ENCODE measurements around the gene ACOT9. TPM values are rescaled to one million over a fixed set of nuclear protein-coding genes. Genes with fewer than 3 reads are reported as not detected.
"Not testable (repeated sequence)": the region's sequence is repeated elsewhere in the genome, so short reads cannot be mapped to it uniquely, and the experiment has no call there.

Gene ACOT9
- total and polyA plus RNA-seq, 2 experiments from 2014 or later = 28.5 to 34.3 TPM

GRCh38 chrX:23771086-23771485 is 28.0 kb upstream of the ACOT9 start:
- not testable (repeated sequence) for ATAC-seq, H3K4me1 Mint-ChIP-seq, H3K27ac Mint-ChIP-seq

GRCh38 chrX:23770142-23770541 is 27.1 kb upstream of the ACOT9 start:
- DNase-seq (ENCODE audit: low spot score) (no peak), ATAC-seq (no peak)
- Mint-ChIP-seq H3K27ac (no peak overlapping the region), H3K9me3 (peaks cover 3% of the 10 kb centered on the region; the same call in 1 of the 3 replicates), H3K4me1 (no peaks in the 10 kb centered on the region), H3K36me3 (ENCODE audit: low read depth) (no peaks in the 10 kb centered on the region; the same call in 2 of the 3 replicates), H3K4me3 (no peak overlapping the region), H3K27me3 (ENCODE audit: insufficient read depth, low read depth, poor library complexity) (peaks cover 1% of the 10 kb centered on the region)
- H3K4me2 ChIP-seq = no peak overlapping the region
- no peaks in the 10 kb centered on the region for H3K27me3 ChIP-seq (ENCODE audit: insufficient read depth)
- H3K4me3 ChIP-seq = no peak overlapping the region
- H3K9me2 ChIP-seq (ENCODE audit: insufficient read depth) = no peaks in the 10 kb centered on the region
- H2AFZ ChIP-seq = no peak overlapping the region
- no peaks in the 10 kb centered on the region for H3F3A ChIP-seq (replicated peaks; ENCODE audit: low read depth)
- H3K4me1 ChIP-seq (ENCODE audit: insufficient read depth) = no peaks in the 10 kb centered on the region
- no peak overlapping the region for H3K27ac ChIP-seq (ENCODE audit: low read depth)
- no peaks in the 10 kb centered on the region for H3K36me3 ChIP-seq (ENCODE audit: insufficient read depth)
- H4K20me1 ChIP-seq (replicated peaks; ENCODE audit: insufficient read depth) = no peaks in the 10 kb centered on the region
- no peaks in the 10 kb centered on the region for H3K79me2 ChIP-seq (replicated peaks; ENCODE audit: insufficient read depth)
- TF ChIP-seq EZH2phosphoT487 (IDR thresholded peaks at IDR 0.05; ENCODE audit: unreplicated experiment) (no peak), EZH2 (IDR thresholded peaks at IDR 0.05; ENCODE audit: low read depth, unreplicated experiment) (no peak), STAT1 (IDR thresholded peaks at IDR 0.05; ENCODE audit: unreplicated experiment) (no peak), NANOG (IDR thresholded peaks at IDR 0.05; ENCODE audit: borderline replicate concordance) (no peak), ETS1 (IDR thresholded peaks at IDR 0.05) (no peak), JUNB (IDR thresholded peaks at IDR 0.05; ENCODE audit: unreplicated experiment) (no peak), POLR2AphosphoS5 (IDR thresholded peaks at IDR 0.05; ENCODE audit: low read depth) (no peak), CTCF (conservative IDR thresholded peaks at IDR 0.05; ENCODE audit: low read depth in 2 of 2) (no peak), ZNF462 (CRISPR knock-in tag; IDR thresholded peaks at IDR 0.05) (no peak), ZNF114 (CRISPR knock-in tag; IDR thresholded peaks at IDR 0.05) (no peak), CREB1 (CRISPR knock-in tag; IDR thresholded peaks at IDR 0.05; ENCODE audit: low read depth) (no peak)

More at GRCh38 chrX:23771086-23771485, 28.0 kb upstream of the ACOT9 start:
- H3K27me3 Mint-ChIP-seq (ENCODE audit: insufficient read depth, low read depth, poor library complexity); H3K4me1 ChIP-seq (ENCODE audit: insufficient read depth); H3K79me2 ChIP-seq (replicated peaks; ENCODE audit: insufficient read depth); H4K20me1 ChIP-seq (replicated peaks; ENCODE audit: insufficient read depth); H3K36me3 ChIP-seq (ENCODE audit: insufficient read depth); H3K36me3 Mint-ChIP-seq (ENCODE audit: low read depth); DNase-seq (ENCODE audit: low spot score); H3K4me3 ChIP-seq; H2AFZ ChIP-seq; H3K27ac ChIP-seq (ENCODE audit: low read depth); H3F3A ChIP-seq (replicated peaks; ENCODE audit: low read depth); H3K4me3 Mint-ChIP-seq; H3K9me2 ChIP-seq (ENCODE audit: insufficient read depth); H3K4me2 ChIP-seq; H3K9me3 Mint-ChIP-seq; H3K27me3 ChIP-seq (ENCODE audit: insufficient read depth): not testable (repeated sequence)
